GM18502 (cell line): ENCODE results near the gene M6PR.

Experiments used
- ATAC-seq: cut with Tn5 transposase; IDR thresholded peaks from one replicate; pipeline ENCODE4 v1.9.1; 2021; ENCODE audit warnings: mild to moderate bottlenecking; ENCODE audit not compliant: unreplicated experiment, poor library complexity

M6PR gene

DNA sequence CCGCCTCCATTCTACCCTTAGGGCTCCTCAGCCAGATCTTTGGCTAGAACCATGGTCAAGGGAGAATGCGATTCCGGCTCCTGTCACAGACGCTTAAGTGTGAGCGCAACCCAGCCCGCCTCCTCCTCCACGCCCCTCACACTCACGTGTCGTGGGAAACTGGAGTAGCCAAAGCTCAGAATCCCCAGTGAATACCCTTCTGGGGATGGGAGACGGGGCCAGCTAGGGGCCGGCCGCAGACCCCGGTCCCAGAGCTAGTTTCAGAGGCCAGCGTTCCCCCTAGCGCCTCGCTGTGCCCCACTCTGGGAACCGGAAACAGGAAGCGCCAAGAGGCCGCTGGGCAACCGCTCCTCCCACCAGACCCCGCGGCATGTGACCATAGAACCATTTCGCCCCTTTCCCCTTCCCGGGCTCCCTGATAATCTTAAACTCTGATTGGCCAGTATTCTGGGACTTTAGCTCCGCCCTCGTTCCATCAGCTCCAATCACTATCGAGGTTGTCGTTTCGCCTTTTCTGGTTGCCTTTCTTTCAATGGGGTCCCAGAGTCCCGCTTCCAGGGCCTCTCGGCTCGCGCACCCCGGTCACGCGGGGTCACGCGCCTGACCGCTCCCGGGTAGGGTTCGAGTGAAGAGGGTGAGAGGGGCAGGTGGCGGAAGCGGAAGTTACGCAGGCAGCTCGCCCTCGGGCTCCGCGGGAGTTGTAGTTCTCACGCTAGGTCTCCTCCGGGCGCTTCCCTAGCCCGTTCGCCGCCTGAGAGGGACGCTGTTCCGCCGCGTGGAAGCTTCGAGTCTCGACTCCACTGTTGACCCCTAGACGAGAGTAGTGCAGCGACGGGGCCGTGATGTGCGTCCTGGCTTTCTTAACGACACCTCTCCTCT, at the start of gene M6PR:
Gene M6PR, minus strand, starts transcription at position 304 of the 879 bp plus-strand sequence. CDS start 3,241 bp downstream, outside the sequence.
- ATAC-seq: peak; percentile 85

DNA sequence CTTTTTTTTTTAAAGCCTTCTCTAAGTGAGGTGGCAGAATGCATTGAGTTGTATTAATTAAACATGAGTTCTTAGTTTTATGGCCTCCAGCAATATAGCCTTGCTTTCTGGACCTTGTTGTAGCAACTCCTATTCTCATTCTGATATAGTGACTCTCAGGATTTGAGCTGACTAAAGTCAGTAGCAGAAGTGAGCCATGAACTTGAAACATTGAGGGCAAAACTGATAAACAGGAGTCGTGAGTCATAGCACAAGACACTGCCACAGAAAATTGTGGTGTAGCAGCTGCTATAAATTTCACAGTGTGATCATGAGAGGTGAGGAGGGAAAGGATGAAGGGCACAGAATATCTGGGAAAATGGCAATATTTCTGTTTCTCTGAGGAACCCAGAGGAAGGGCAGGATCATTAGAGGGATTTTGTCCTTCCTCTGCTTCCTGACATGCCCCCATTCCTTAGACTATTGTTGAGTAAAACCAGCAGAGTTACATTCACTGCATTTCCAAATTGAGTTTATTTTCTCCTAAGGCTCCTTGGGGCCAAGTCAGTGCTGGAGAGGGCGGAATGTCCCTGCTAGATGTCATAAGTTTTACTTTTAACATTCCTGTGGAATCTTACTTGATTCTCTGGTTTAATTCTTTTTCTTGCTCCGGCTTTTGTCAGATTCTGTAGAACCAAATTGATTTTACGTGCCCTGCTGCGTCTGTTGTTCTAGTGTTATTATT, 47.4 kb upstream of the M6PR start:
- peak; percentile 97 for ATAC-seq

DNA sequence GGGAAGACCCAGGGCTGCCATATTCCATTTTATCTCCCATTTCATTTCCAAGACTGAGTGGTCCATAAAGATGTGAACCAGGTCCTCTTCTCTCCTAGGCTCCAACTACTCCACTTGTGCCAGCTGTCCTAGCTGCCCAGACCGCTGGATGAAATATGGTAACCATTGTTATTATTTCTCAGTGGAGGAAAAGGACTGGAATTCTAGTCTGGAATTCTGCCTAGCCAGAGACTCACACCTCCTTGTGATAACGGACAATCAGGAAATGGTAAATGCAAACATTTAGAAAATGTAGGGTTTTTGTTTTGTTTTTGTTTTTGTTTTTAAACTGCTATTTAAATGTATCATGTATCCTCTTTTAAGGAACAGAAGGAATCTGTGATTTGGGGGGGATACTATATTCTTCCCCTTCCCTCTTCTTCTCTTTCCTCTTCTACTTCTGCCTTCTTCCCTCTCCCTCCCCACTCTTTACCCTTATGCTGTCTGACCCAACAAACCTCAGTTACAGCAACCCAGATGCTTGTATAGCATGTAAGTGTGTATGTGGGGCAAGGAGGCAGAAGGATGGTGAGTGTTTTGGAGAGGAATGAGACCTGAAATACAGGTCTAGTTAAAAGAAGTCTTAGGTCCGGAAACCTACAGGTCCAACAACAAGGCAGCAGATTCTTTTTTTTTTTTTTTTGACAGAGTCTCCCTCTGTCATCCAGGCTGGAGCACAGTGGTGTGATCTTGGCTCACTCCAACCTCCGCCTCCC, 45.8 kb upstream of the M6PR start:
- no peak for ATAC-seq

DNA sequence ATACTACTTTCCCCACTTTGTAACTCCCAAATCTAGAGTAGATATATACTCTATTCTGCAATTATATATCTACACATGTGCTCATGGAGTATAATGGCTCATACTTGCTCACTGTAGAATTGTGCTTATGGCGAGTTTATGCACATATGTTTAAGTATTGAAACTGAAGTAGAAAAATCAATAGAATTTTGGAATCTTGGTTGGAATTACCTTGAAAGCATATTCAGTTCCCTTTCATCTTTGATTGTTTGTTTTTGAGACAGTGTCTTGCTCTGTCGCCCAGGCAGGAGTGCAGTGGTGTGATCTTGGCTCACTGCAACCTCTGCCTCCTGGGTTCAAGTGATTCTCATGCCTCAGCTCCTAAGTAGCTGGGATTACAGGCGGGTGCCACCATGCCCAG, 44.4 kb upstream of the M6PR start:
- ATAC-seq: no peak

DNA sequence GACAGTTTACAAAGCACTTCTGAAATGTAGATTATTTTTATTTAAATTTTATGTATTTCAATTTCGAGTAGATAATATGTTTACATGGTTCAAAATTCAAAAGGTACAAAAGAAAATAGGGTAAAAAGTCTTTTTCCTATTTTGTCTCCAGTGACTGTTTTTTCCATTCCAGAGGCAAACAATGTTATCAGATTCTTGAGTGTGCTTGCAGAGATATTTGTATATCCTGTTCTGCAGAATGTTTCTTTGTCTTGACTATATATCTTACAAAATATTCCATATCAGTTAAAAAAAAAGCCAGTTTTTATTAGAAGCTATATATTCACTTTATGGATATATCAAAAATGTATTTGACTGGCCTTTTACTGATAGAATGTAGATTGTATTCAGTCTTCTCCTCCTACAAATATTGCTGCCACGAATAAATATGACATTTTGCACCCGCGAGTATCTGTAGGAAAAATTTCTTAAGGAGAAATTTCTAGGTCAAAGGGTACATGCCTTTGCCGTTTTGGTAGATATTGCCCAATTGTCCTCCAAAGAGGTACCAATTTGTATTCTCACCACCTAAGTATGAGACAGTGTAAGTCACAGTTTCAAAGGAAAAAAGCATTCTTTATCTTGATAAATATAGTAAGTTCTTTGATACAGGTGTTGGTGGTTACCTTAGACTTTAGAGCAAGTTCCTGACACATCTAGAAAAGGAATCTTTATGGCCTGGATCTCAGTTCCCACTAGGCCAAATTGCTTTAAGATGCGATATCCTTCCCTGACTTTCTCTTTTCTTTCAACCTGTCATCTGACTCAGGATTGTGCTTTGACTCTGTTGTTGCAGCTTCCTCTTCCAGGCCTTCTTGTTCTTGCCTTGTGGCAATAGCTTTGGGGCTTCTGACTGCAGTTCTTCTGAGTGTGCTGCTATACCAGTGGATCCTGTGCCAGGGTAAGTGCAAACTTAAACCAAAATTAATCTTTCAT, 42.2 kb upstream of the M6PR start:
- ATAC-seq: no peak

DNA sequence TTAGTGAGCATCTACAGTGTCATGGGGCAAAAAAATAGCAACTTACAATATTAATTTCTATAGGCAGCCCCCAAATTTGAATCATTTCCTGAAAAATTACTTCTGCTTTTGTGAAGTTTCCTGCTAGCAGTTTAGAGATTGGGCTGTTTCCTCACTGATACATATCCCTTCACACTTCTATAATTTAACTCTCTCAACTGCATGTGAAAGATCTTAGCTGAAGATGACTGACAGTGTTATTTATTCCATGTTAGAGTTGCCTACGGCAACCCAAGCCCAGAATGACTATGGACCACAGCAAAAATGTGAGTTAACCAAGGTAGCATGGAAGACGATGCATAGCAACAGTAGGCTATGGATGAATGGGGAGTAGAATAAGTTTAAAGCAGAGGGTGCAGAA, 40.0 kb upstream of the M6PR start, which contains the start of gene KLRG1:
Gene KLRG1, plus strand, starts transcription at position 134 of the 400 bp plus-strand sequence. Its CDS starts 90 bp downstream, at position 224.
- ATAC-seq: no peak

DNA sequence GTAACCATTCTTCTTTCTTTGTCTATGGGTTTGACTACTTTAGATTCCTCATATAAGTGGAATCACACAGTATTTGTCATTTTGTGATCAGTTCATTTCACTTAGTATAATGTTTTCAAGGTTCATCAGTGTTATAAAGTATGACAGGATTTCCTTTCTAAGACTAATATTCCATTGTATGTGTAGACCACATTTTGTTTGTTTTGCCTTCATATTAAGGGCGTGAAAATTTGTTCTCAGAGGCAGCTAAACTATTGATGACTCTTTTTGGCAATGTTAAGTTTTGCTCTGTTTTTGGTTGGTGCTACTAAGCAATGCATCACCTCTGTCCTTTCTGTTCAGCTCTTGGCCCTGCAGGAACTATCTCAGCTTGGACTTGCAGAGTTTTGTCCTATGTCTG, 38.2 kb upstream of the M6PR start:
- ATAC-seq: no peak

DNA sequence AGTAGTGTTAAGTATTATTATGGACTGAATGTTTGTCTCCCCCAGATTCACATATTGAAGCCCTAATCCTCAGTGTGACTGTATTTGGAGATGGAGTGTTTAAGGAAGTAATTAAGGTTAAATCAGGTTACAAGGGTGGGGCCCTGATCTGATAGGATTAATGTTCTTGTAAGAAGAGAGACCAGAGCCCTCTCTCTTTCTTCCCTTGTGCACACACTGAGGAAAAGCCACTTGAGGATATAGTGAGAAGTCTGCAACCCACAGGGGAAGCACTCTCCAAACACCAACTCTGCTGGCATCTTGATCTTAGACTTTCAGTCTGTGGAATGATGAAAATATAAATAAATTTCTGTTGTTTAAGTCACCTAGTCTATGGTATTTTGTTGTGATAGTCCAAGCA, 37.7 kb upstream of the M6PR start:
- ATAC-seq: no peak

DNA sequence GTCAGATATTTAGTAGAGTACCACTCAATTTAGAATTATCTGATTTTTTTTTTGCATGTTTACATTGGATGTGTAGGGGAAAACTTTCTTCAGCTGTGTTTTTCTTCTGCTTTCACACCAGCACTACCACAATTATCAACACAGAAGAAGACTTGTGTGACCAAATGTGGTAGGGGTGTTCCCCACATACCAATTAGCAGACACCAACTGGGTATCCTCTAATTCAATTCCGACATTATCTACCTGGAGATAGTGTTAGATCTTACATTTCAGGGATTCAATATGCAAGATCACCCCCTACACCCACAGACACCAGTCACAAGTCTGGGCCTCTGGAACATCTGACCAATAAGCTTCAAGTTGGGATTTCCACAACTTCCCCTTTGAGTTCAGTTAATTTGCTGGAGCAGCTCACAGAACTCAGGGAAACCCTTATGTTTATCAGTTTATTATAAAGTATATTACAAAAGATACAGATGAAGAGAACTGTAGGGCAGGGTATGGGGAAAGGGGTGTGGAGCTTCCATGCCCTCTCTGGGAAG, 35.8 kb upstream of the M6PR start:
- no peak for ATAC-seq

DNA sequence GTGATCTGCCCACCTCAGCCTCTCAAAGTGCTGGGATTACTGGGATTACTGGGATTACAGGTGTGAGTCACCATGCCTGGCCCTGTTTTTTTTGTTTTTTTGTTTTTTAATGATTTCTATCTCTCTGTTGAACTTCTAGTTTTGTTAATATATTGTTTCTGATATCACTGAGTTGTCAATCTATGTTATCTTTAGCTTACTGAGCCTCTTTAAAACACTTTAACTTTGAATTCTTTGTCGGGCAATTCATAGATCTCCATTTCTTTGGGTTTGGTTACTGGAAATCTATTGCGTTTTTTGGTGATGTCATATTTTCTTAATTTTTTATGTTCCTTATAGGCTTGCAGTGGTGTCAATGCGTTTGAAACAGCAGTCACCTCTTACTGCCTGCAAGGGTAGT, 30.7 kb upstream of the M6PR start:
- no peak for ATAC-seq

DNA sequence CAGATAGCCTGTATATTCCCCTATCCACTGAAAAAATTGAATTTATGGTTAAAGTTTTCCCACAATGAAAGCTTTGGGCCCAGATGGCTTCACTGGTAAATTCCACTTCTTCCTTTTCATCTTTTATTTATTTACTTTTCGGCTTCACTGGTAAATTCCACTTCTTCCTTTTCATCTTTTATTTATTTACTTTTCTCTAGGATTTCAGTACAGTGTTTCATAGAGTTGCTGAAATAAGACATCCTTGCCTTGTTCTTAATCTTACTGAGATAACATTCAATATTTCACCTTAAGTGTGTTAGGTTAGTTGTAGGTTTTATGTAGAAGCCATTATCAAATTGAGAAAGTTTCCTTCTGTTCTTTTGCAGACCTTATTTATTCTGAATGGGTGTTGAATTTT, 21.0 kb upstream of the M6PR start:
- no peak for ATAC-seq

DNA sequence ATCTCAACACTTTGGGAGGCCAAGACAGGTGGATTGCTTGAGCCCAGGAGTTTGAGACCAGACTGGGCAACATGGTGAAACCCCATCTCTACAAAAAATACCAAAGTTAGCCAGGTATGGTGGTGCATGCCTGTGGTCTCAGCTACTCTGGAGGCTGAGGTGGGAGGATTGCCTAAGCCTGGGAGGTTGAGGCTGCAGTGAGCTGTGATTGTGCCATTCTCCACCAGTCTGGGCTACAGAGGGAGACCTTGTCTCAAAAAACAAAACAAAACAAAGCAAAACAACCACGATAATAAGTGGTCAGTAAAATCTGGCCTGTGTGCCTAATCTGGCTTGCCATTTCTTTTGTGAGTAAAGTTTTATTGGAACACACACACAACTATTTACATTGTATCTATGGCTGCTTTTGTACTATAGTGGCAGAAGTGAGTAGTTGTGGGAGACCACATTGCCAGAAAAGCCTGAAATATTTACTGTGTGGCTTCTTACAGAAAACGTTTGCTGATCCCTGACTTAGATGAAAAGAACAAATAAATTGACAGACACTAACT, 20.5 kb upstream of the M6PR start:
- ATAC-seq: no peak

DNA sequence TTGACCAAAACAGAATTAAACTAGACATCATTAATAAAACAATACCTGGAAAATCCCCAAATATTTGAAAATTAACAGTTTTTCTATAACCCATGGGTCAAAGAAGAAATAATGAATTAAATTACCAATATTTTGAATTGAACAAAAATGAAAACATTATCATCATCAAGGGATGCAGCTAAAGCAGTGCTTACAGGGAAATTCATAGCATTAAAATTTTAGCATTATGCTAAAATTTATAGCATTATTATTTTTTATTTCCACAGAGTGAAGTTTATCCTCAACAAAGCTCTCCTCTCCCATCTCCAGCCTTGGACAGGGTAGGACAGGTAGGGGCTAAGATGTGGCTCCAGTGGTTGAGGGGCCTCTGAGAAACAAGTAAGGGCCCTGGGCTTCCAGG, 19.3 kb upstream of the M6PR start:
- no peak for ATAC-seq

DNA sequence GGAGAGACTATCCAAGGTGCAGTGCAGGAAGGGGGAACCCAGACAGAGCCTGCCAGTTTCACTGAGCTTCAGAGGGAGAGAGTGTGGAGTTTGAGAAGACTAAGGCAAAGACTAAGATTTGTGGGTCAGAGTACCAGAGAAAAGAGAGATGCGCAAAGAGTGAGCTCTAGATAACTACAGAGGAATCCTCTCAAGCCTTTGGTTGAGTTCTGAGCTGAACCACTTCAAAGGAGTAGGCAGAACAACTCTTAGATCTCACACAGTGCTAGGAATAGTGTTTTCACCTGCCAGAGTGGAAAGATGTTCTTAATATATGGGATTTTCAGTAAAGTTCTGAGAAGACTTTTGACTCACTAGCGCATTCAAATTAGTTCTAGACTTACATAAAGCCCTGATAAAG, 10.7 kb upstream of the M6PR start:
- no peak for ATAC-seq

DNA sequence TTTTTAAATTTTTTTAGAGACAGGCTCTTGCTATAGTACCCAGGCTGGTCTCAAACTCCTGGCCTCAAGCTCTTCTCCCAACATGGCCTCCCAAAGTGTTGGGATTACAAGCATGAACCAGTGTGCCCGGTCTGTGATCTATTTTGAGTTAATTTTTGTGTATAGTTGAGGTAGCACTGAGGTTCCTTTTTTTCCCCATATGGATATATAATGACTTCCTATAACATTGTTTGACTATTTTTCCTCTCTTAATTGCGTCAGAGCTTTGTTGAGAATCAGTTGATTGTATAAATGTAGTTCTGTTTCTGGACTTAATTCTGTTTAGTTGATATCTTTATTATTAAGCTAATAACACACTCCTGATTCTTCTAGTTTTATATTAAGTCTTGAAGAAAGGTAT, 8.6 kb upstream of the M6PR start:
- no peak for ATAC-seq

DNA sequence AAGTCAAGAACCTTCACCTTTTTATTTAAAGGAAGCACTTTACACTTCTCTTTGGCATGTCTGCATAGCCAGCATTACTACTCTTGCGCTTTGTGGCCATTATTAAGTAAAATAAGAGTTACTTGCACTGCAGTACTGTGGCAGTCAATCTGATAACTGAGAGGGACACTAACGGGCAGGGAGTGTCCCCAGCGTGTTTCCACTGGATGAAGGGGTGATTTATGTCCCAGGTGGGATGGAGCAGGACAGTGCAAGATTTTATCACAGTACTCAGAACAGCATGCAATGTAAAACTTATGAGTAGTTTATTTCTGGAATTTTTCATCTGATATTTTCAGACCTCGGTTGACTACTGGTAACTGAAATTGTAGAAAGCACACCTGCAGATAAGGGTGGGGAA, 8.1 kb upstream of the M6PR start:
- no peak for ATAC-seq

DNA sequence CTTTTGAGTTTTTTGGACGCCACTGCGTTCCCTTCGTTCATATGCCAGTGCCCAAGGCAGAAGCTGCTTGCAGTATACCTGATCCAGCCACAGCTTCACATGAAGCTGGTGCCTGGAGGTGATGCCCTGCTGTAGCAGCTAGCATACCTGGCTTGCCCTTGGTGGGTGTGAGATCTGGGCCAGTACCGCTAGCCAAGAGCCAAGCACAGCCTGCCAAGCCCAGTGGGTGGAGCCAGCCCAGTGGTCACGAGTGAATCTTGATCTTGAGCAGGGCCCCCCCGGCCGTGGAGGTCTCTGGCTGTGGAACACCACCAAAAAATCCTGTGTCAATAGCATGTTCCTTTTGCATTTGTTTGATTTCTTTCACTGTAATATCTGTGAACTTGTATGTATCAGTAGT, 7.3 kb upstream of the M6PR start:
- no peak for ATAC-seq

DNA sequence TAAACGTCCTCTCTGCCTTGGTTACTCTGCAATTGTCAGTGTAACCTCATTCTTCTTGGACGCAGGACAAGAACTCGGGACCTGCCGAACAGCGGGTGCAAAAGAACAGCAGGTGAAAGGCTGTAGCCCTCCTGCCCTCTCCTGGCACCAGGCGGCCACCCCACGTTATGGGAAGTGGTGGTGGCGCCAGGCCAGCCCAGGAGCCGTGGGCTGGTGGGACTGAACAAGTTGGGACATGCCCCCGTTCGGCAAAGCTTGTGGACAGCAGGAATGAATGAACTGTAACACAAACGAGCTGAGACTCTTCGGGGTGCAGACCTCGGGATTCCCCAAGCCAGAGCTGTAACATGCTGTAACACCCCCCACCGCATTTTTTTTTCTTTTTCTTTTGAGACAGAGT, 6.6 kb upstream of the M6PR start:
- no peak for ATAC-seq

DNA sequence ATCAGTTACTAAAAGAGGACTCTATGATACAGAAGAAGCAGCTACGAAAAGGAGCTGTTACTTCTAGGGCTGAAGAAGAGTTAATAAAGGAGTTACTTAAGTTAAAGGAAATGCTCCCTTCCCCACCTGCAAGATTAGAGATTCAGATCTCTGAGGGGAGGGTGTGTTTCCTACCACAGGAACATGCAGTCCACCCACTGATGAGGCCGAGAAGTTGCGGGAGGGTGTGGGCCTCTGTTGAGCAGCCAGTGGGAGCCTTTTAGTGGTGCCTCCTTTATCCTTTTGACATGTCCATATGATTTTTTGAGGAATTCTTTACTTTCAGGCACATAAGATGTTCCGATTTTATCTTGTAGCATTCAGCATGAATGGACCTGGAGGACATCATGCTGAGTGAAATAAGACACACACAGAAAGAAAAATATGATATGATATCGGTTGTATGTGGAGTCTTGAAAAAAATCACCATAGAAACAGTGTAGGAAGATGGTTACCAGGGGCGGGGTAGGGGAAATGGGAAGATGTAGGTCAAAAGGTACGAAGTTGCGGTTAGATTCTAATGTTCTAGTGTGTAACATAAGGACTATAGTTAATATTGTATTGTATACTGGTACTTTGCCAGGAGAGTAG, 4.4 kb upstream of the M6PR start:
- ATAC-seq: no peak
